ENCODE measurements around the gene HAGH. TPM values are rescaled to one million over a fixed set of nuclear protein-coding genes. Genes with fewer than 3 reads are reported as not detected.

Gene HAGH
- total RNA-seq, 2 donors from 2014 or later = 40.9 to 42.0 TPM

DNA sequence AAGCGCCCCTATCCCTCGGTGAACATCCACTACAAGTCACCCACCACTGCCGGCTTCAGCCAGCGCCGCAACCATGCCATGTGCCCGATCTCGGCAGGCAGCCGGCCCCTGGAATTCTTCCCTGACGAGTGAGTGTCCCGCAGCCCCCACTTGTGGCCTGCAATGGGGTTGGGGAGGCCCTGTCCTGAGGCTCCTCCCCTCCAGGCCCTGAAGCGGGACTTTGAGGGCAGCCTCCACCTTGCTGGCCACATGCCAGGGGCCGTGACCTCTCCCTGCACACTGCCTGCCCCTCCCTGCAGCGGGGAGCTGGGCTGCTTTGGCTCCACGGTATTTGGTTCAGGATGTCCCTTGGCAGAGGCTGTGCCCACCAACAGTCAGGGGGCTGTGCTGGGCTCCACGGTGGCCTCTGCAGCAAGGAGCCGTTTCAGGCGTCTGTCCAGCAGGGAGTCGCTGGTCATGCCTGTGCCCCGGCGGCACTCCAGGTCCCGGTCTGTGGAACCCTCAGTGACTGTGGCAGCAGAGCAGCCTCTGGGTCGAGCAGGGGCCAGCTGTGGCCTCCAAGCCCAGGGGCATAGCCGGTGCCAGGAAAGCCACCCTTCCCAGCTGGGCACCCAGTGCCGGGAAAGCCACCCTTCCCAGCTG lies 63.6 kb downstream of the HAGH start:
- Mint-ChIP-seq H3K27ac (no peak overlapping the region), H3K27me3 (no peaks in the 10 kb centered on the region), H3K4me1 (no peaks in the 10 kb centered on the region), H3K9me3 (no peaks in the 10 kb centered on the region), H3K36me3 (ENCODE audit: low read depth) (peaks cover 21% of the 10 kb centered on the region), H3K4me3 (no peak overlapping the region)
- ATAC-seq (replicated peaks) = no peak

DNA sequence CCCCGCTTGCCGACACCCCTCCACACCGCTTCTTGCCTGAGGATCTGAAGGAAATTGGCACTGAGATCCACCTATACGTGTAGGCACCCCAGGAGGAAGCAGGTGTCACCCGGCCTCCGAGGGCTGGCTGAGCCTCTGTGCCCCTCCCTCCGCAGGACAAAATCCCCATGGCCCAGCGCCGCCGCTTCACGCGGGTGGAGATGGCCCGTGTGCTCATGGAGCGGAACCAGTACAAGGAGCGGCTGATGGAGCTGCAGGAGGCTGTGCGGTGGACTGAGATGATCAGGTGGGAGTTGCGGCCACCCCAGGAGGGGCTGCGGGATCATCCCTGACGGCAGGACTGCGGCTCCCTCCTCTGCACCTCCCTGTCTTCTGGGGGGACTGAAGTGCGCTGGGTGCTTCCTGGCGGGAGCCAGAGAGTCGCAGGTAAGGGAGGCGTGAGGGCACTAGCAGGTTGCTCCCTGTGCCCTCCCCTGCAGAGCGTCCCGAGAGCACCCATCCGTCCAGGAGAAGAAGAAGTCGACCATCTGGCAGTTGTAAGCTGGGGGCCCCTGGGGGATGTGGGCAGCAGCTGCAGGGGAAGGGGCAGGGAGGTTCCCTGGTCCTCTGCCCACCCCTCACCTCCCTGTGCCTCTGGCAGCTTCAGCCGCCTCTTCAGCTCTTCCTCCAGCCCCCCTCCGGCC lies 64.3 kb downstream of the HAGH start:
- Mint-ChIP-seq H3K27me3 (no peaks in the 10 kb centered on the region), H3K4me1 (no peaks in the 10 kb centered on the region), H3K27ac (no peak overlapping the region), H3K36me3 (ENCODE audit: low read depth) (peaks cover 18% of the 10 kb centered on the region), H3K9me3 (no peaks in the 10 kb centered on the region), H3K4me3 (no peak overlapping the region)
- no peak for ATAC-seq (replicated peaks)

DNA sequence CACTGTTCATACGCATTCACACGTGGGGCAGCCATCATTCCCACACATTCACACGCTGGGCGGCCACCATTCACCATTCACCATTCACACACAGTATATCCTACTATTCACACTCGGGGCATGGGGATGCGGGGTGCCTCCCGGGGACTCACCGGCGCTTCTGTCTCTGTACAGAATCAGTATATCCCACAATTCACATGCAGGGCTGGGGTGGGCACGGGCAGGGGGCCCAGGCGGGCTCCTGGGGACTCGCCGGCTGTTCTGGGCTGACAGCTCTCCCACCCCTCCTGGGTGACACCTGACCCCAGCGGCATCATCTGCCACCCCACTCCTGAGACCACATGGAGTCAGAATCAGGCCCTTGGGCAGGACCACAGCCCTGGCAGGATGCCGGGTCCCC lies 64.9 kb downstream of the HAGH start:
- Mint-ChIP-seq H3K27ac (no peak overlapping the region), H3K4me1 (peaks cover 2% of the 10 kb centered on the region), H3K27me3 (no peaks in the 10 kb centered on the region), H3K36me3 (ENCODE audit: low read depth) (peaks cover 12% of the 10 kb centered on the region), H3K9me3 (no peaks in the 10 kb centered on the region), H3K4me3 (no peak overlapping the region)
- ATAC-seq (replicated peaks) = no peak

DNA sequence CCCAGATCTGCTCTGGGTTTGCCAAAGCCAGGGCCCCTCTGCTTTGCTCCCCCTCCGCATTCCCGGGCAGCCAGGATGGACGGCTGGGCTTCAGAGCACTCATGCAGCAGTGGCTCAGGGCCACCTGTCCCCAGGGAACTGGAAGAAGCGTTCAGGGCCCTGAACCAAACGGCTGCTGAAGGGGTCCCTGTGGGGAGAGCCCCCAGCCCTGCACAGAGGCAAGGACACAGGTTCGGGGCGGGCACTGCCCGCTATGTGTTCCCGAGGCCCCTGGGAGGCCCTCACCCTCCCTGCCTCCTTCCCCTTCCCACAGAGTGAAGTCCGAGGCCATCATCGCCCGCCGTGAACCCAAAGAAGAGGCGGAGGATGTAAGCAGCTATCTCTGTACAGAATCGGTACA lies 65.7 kb downstream of the HAGH start:
- Mint-ChIP-seq H3K36me3 (ENCODE audit: low read depth) (peaks cover 12% of the 10 kb centered on the region), H3K4me1 (peaks cover 5% of the 10 kb centered on the region), H3K4me3 (no peak overlapping the region), H3K27ac (no peak overlapping the region), H3K9me3 (no peaks in the 10 kb centered on the region), H3K27me3 (no peaks in the 10 kb centered on the region)
- ATAC-seq (replicated peaks) = no peak

DNA sequence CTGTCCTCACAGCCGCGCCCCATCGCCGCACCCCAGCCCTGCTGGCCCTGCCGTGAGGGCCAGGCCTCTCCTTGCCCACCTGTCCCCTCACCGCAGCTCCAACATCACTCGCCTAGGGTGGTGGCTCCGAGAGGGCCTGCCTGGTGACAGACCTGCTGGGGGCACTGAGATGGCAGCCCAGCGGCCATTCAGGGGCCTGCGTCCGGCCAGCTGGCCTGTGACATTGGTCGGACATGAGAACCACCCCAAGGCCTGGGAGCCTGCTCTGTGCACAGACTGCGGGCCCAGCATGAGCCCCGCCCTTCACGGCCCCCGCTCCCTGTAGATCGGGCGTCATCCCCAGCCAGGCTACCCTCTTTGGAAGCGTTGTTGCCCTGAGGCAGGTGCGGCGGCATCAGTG lies 67.1 kb downstream of the HAGH start:
- no peak for ATAC-seq (replicated peaks)
- no peaks in the 10 kb centered on the region for H3K27me3 Mint-ChIP-seq
- peaks cover 25% of the 10 kb centered on the region for H3K36me3 Mint-ChIP-seq (ENCODE audit: low read depth)
- H3K4me1 Mint-ChIP-seq = peaks cover 5% of the 10 kb centered on the region
- H3K9me3 Mint-ChIP-seq = no peaks in the 10 kb centered on the region
- no peak overlapping the region for H3K4me3 Mint-ChIP-seq
- no peak overlapping the region for H3K27ac Mint-ChIP-seq

DNA sequence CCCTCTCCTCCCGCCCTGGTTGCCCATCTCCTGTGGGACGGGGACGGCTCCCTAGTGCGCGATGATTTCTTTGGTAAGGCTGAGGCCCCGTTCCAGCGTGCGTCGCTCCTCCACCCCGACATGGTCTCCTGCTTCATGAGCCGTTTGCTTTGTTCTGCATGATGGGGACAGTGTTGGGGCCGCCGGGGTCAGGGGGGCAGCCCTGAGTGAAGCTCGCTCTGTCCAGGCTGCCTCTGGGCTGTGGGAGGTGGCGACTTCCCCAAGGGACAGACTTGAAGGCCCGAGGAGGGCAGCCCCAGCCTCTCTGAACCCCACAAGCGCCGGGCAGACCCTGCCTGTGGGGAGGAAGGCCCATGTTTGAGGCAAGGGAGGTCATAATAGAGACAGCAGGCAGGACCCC lies 67.7 kb downstream of the HAGH start:
- peaks cover 5% of the 10 kb centered on the region for H3K4me1 Mint-ChIP-seq
- no peaks in the 10 kb centered on the region for H3K9me3 Mint-ChIP-seq
- H3K27ac Mint-ChIP-seq = no peak overlapping the region
- H3K27me3 Mint-ChIP-seq = no peaks in the 10 kb centered on the region
- H3K4me3 Mint-ChIP-seq = no peak overlapping the region
- ATAC-seq (replicated peaks) = no peak
- H3K36me3 Mint-ChIP-seq (ENCODE audit: low read depth) = peaks cover 30% of the 10 kb centered on the region

DNA sequence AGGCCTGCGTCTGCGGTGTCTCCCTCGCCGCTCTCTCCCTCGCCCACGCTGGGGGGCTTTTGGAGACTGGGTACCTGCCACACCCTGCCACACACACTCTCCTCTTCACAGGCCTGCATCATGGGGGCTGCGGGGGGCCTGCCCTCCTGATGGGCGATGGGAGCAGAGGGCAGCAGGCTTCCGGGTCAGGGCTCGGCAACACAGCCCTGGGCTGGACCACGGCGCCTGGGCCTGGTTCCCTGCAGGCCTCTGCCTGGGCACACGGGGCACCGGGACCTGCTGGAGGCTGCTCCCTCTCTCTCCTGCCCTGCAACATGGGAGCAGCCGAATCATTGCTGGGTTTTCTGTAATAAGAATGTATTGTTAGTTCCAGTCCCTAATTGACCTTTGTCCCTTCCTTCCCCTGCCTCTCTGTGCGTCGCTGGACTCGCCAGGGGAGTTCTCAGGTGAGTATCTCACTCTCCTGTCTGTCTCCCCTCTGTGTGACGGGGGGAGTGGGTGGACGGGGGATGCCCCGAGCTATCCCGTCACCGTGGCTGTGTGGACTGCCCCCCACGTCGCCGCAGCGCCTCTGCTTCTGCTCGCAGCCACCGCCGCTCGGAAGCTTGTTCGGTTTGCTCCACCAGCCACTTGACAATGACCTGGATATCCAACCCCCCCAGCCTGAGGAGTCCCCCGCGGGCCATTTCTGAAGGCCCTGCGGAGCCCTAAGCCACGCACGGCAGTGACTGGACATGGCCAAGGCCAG lies 68.7 kb downstream of the HAGH start:
- Mint-ChIP-seq H3K27ac (peak overlapping the region; percentile 48), H3K4me1 (peaks cover 5% of the 10 kb centered on the region), H3K9me3 (no peaks in the 10 kb centered on the region), H3K4me3 (no peak overlapping the region), H3K27me3 (no peaks in the 10 kb centered on the region), H3K36me3 (ENCODE audit: low read depth) (peaks cover 39% of the 10 kb centered on the region)
- no peak for ATAC-seq (replicated peaks)

Other genes with a start within 250 kb of the HAGH start
- gene IFT140, start 214.8 kb downstream of the HAGH start, total RNA-seq = 10 to 100 TPM; 11.9 to 19.9 TPM
- gene CRAMP1, start 214.5 kb downstream of the HAGH start, total RNA-seq = 10 to 100 TPM; 12.0 to 20.6 TPM
- gene JPT2, start 148.5 kb downstream of the HAGH start, total RNA-seq = 10 to 100 TPM; 55.9 to 85.1 TPM
- gene MAPK8IP3, start 120.6 kb downstream of the HAGH start, total RNA-seq = 100 to 1,000 TPM in 1 of 2 donors, 10 to 100 TPM in 1; 59.9 to 106 TPM
- gene NME3, start 55.3 kb downstream of the HAGH start, total RNA-seq = 10 to 100 TPM; 39.3 to 39.9 TPM
- 10 to 100 TPM; 37.6 to 39.6 TPM for gene EME2, start 54.0 kb downstream of the HAGH start, total RNA-seq
- 100 to 1,000 TPM in 1 of 2 donors, 10 to 100 TPM in 1; 80.8 to 190 TPM for gene MRPS34, start 53.7 kb downstream of the HAGH start, total RNA-seq
- 10 to 100 TPM; 20.3 to 21.1 TPM for gene SPSB3, start 44.3 kb downstream of the HAGH start, total RNA-seq
- 10 to 100 TPM; 32.6 to 58.8 TPM for gene NUBP2, start 43.9 kb downstream of the HAGH start, total RNA-seq
- gene IGFALS, start 33.1 kb downstream of the HAGH start, total RNA-seq = under 1 TPM; 0.13 to 0.15 TPM
- 10 to 100 TPM; 19.2 to 19.3 TPM for gene FAHD1, start 381 bp upstream of the HAGH start, total RNA-seq
- under 1 TPM in 1 of 2 donors, not detected in 1; 0.79 TPM for gene MEIOB, start 45.3 kb upstream of the HAGH start, total RNA-seq
- not detected for gene HS3ST6, start 91.6 kb upstream of the HAGH start, total RNA-seq
- 10 to 100 TPM; 31.5 to 34.3 TPM for gene MSRB1, start 116.4 kb upstream of the HAGH start, total RNA-seq
- gene RPL3L, start 127.9 kb upstream of the HAGH start, total RNA-seq = under 1 TPM in 1 of 2 donors, not detected in 1; 0.37 TPM
- gene NDUFB10, start 132.7 kb upstream of the HAGH start, total RNA-seq = 100 to 1,000 TPM in 1 of 2 donors, 10 to 100 TPM in 1; 65.3 to 122 TPM
- gene RPS2, start 138.0 kb upstream of the HAGH start, total RNA-seq = 1,000 to 10,000 TPM; 4,570 to 4,579 TPM
- gene RNF151, start 140.0 kb upstream of the HAGH start, total RNA-seq = under 1 TPM in 1 of 2 donors, not detected in 1; 0.32 TPM
- gene TBL3, start 145.2 kb upstream of the HAGH start, total RNA-seq = 10 to 100 TPM; 23.0 to 37.3 TPM
- gene NOXO1, start 154.6 kb upstream of the HAGH start, total RNA-seq = 1 to 10 TPM in 1 of 2 donors, not detected in 1; 1.0 TPM
- gene GFER, start 157.4 kb upstream of the HAGH start, total RNA-seq = 10 to 100 TPM; 12.4 to 28.5 TPM
- 1 to 10 TPM; 5.9 to 7.9 TPM for gene SYNGR3, start 163.1 kb upstream of the HAGH start, total RNA-seq
- gene ZNF598, start 183.0 kb upstream of the HAGH start, total RNA-seq = 10 to 100 TPM; 41.2 to 79.6 TPM
- gene NPW, start 193.0 kb upstream of the HAGH start, total RNA-seq = 1 to 10 TPM in 1 of 2 donors, not detected in 1; 2.8 TPM
- 1 to 10 TPM in 1 of 2 donors, under 1 TPM in 1; 0.21 to 2.9 TPM for gene NHERF2, start 200.1 kb upstream of the HAGH start, total RNA-seq
- gene NTHL1, start 221.0 kb upstream of the HAGH start, total RNA-seq = 10 to 100 TPM; 13.2 to 37.6 TPM
- gene TSC2, start 221.2 kb upstream of the HAGH start, total RNA-seq = 10 to 100 TPM; 79.3 to 83.7 TPM